HCT116 (cell line): ENCODE measurements around the gene ARRDC5. TPM values are rescaled to one million over a fixed set of nuclear protein-coding genes. Genes with fewer than 3 reads are reported as not detected.
"Not testable (repeated sequence)": the region's sequence is repeated elsewhere in the genome, so short reads cannot be mapped to it uniquely, and the experiment has no call there.

Source experiments
- ATAC-seq: fragments of 200-7000 bp; cut with Tn5 transposase; 2 replicates; pipeline ENCODE4 v1.9.1; 2020; ENCODE audit warnings: mild to moderate bottlenecking, moderate library complexity
- BruUV-seq: library from RNA; stranded (reverse); fragments of 400-500 nt; replicated peaks from 2 replicates; lab custom pipeline; 2021; lab: Mats Ljungman, UMichigan
- CTCF ChIA-PET: fragments of 300-600 bp; sonication (Branson Sonifier 250); formaldehyde crosslinking; loops from one replicate; lab custom pipeline; 2021; ENCODE audit warnings: antibody characterized with exemption; lab: Charles Lee
- POLR2A ChIA-PET: fragments of 300-600, 350-600 bp; sonication (Branson Sonifier 250); formaldehyde crosslinking; loops from one replicate; lab custom pipeline; 2021; ENCODE audit warnings: antibody characterized with exemption; lab: Charles Lee
- RAD21 ChIA-PET, 2 experiments: fragments of 300-600 bp; sonication (Branson Sonifier 250); formaldehyde crosslinking; loops; one replicate each; lab custom pipeline; 2023; ENCODE audit warnings: low total read pairs in 2 of 2; ENCODE audit not compliant: uncharacterized antibody in 2 of 2, unreplicated experiment in 2 of 2, low non-redundant PET in 1 of 2; lab: Charles Lee
- DNase-seq: peaks from one replicate; pipeline ENCODE4 v3.0.0-alpha.2; 2010; ENCODE audit warnings: low read depth, low spot score
- H2AFZ ChIP-seq: fragments of 200-600 bp; shearing (Covaris generic), sonication (generic); 2 replicates; pipeline ENCODE4 v1.6.1; 2017; ENCODE audit warnings: low read depth, mixed run types, mixed read lengths, antibody characterized with exemption, low read length; ENCODE audit not compliant: poor library complexity, severe bottlenecking
- H3K27ac ChIP-seq: 2 replicates; pipeline ENCODE4 v1.5.1; 2012; ENCODE audit warnings: low read depth, low read length
- H3K27me3 ChIP-seq: fragments of 200-600 bp; sonication (generic); 2 replicates; pipeline ENCODE4 v1.6.1; 2016; ENCODE audit warnings: mixed run types, low read length, mixed read lengths; ENCODE audit not compliant: insufficient read depth
- H3K36me3 ChIP-seq, 2 experiments: fragments of 200-500 bp in 1 of 2; fragments of 200-600 bp in 1 of 2; sonication (Bioruptor generic) in 1 of 2; sonication (generic) in 1 of 2; 2 replicates each; pipeline versions ENCODE4 v1.5.1 to v1.6.1; 2014 to 2016; ENCODE audit warnings: low read length in 2 of 2, inconsistent platforms in 1 of 2, mixed read lengths in 1 of 2, mixed run types in 1 of 2; ENCODE audit not compliant: insufficient read depth in 2 of 2, control insufficient read depth in 1 of 2
- H3K4me1 ChIP-seq, 2 experiments: fragments of 200-600 bp in 1 of 2; sonication (generic) in 1 of 2; 2 replicates each; pipeline versions ENCODE4 v1.5.1 to v1.6.1; 2012 to 2017; ENCODE audit warnings: low read length in 2 of 2, inconsistent platforms in 1 of 2, mild to moderate bottlenecking in 1 of 2, mixed read lengths in 1 of 2, mixed run types in 1 of 2, moderate library complexity in 1 of 2; ENCODE audit not compliant: insufficient read depth in 2 of 2, control insufficient read depth in 1 of 2
- H3K4me2 ChIP-seq: fragments of 200-600 bp; sonication (generic); 2 replicates; pipeline ENCODE4 v1.6.1; 2017; ENCODE audit warnings: mixed run types, low read length, mixed read lengths
- H3K4me3 ChIP-seq, 2 experiments: fragments of 200-600 bp in 1 of 2; sonication (generic) in 1 of 2; replicated peaks in 1 of 2; 2 replicates each; pipeline ENCODE4 v1.5.1; 2011 to 2016; ENCODE audit warnings: low read length in 2 of 2, control low read depth in 1 of 2, low read depth in 1 of 2, mild to moderate bottlenecking in 1 of 2, mixed read lengths in 1 of 2, mixed run types in 1 of 2
- H3K79me2 ChIP-seq: fragments of 200-600 bp; sonication (generic); 2 replicates; pipeline ENCODE4 v1.6.1; 2017; ENCODE audit warnings: mild to moderate bottlenecking, mixed run types, low read length, moderate library complexity, mixed read lengths; ENCODE audit not compliant: insufficient read depth
- H3K9ac ChIP-seq: fragments of 200-600 bp; sonication (generic); 2 replicates; pipeline ENCODE4 v1.6.1; 2016; ENCODE audit warnings: low read length, mixed read lengths
- H3K9me2 ChIP-seq: fragments of 200-600 bp; sonication (generic), shearing (Covaris generic); 2 replicates; pipeline ENCODE4 v1.6.1; 2017; ENCODE audit warnings: mixed run types, mild to moderate bottlenecking, moderate library complexity; ENCODE audit not compliant: insufficient read depth
- H3K9me3 ChIP-seq, 2 experiments: fragments of 200-500 bp in 1 of 2; fragments of 200-600 bp in 1 of 2; sonication (Bioruptor generic) in 1 of 2; sonication (generic) in 1 of 2; 2 replicates each; pipeline ENCODE4 v1.6.1; 2014 to 2017; ENCODE audit warnings: low read length in 2 of 2, mixed read lengths in 2 of 2, inconsistent platforms in 1 of 2, low read depth in 1 of 2, mild to moderate bottlenecking in 1 of 2, mixed run types in 1 of 2, moderate library complexity in 1 of 2; ENCODE audit not compliant: control insufficient read depth in 1 of 2, insufficient read depth in 1 of 2
- H4K20me1 ChIP-seq: fragments of 200-600 bp; sonication (generic), shearing (Covaris generic); 2 replicates; pipeline ENCODE4 v1.6.1; 2017; ENCODE audit warnings: mixed run types, mild to moderate bottlenecking, moderate library complexity; ENCODE audit not compliant: insufficient read depth
- ATF3 ChIP-seq: IDR thresholded peaks from 2 replicates; pipeline ENCODE4 v1.6.1; 2012
- CEBPB ChIP-seq: IDR thresholded peaks from 2 replicates; pipeline ENCODE4 v1.6.1; 2012; ENCODE audit warnings: low read depth
- EZH2 ChIP-seq: fragments of 200-600 bp; sonication (generic); IDR thresholded peaks from 2 replicates; pipeline ENCODE4 v1.6.1; 2017; ENCODE audit warnings: antibody characterized with exemption, mixed run types
- JUND ChIP-seq: IDR thresholded peaks from 2 replicates; pipeline ENCODE4 v1.6.1; 2012
- POLR2AphosphoS5 ChIP-seq: IDR thresholded peaks from 2 replicates; pipeline ENCODE4 v1.6.1; 2011; ENCODE audit warnings: mild to moderate bottlenecking, low read depth, low read length, moderate library complexity
- SIN3A ChIP-seq: IDR thresholded peaks from 2 replicates; pipeline ENCODE4 v1.6.1; 2012; ENCODE audit warnings: low read depth
- TCF7L2 ChIP-seq: IDR thresholded peaks from 2 replicates; pipeline ENCODE4 v1.7.0; 2011; ENCODE audit warnings: borderline replicate concordance, inconsistent platforms; ENCODE audit not compliant: insufficient read depth, insufficient read length; ENCODE audit errors: extremely low read depth
- ZFX ChIP-seq: fragments of 450-650 bp; IDR thresholded peaks from 2 replicates; pipeline ENCODE4 v1.6.1; 2017
- ZNF274 ChIP-seq: fragments of 200-500 bp; sonication (Bioruptor generic); IDR thresholded peaks from 2 replicates; pipeline ENCODE4 v1.6.1; 2014; ENCODE audit warnings: mild to moderate bottlenecking, low read depth, low read length, inconsistent platforms
- intact Hi-C: fragments of 100-400 bp; cut with micrococcal nuclease; formaldehyde crosslinking; loops from 2 replicates; pipeline ENCODE4 v1.10.0; 2022
- total RNA-seq: library from RNA; stranded (reverse); gene quantifications from one replicate; pipeline ENCODE4 v1.2.1, GENCODE V29; 2021; ENCODE audit not compliant: unreplicated experiment
- TF ChIP-seq, protein P1 (sequence below), 3 experiments: fragments of 200-600 bp in 1 of 3; sonication (generic) in 1 of 3; IDR thresholded peaks in 2 of 3; conservative IDR thresholded peaks in 1 of 3; 2 replicates each; pipeline ENCODE4 v1.5.1; 2012 to 2017; ENCODE audit warnings: low read depth in 2 of 3, low read length in 2 of 3, antibody characterized with exemption in 1 of 3, borderline replicate concordance in 1 of 3, control low read depth in 1 of 3, mild to moderate bottlenecking in 1 of 3, mixed read lengths in 1 of 3, mixed run types in 1 of 3, moderate library complexity in 1 of 3; ENCODE audit not compliant: insufficient read depth in 1 of 3
- TF ChIP-seq, protein P2 (sequence below): IDR thresholded peaks from 2 replicates; pipeline ENCODE4 v1.6.1; 2011; ENCODE audit warnings: mild to moderate bottlenecking, low read length, moderate library complexity; ENCODE audit not compliant: insufficient replicate concordance; ENCODE audit errors: extremely low read depth

ARRDC5 gene
- total RNA-seq, 1 experiment from 2014 or later, result not detected

GRCh38 chr19:4845975-4846374 is 56.7 kb downstream of the ARRDC5 start:
- H3K79me2 ChIP-seq, H3K9me3 ChIP-seq, H3K4me2 ChIP-seq, BruUV-seq, H2AFZ ChIP-seq, H3K9me2 ChIP-seq, DNase-seq, POLR2A ChIA-PET, ATAC-seq, intact Hi-C loops, H3K4me3 ChIP-seq, H3K27me3 ChIP-seq, RAD21 ChIA-PET, H3K27ac ChIP-seq, CTCF ChIA-PET, H3K4me1 ChIP-seq, H3K9ac ChIP-seq, H4K20me1 ChIP-seq: not testable (repeated sequence)
- H3K36me3 ChIP-seq, result peaks cover 41 to 56% of the 10 kb centered on the region in 2 experiments; a peak in 3 of 4 replicates

- no peak overlapping the region for H3K4me3 ChIP-seq
- CTCF ChIA-PET, result no interaction called here
- 0 out of 2 replicates have a peak, but pooled peaks cover 3% of the 10 kb centered on the region for H3K79me2 ChIP-seq
- POLR2A ChIA-PET, result no interaction called here
- H3K9me2 ChIP-seq, result no peaks in the 10 kb centered on the region
- no peak for ATAC-seq
- peaks cover 45 to 59% of the 10 kb centered on the region in 2 experiments; a peak in 3 of 4 replicates for H3K36me3 ChIP-seq
- no peaks in the 10 kb centered on the region for H3K9me3 ChIP-seq
- TF ChIP-seq ZNF274 (no peak), JUND (no peak), EZH2 (no peak), TCF7L2 (no peak), CEBPB (no peak), ZFX (no peak), POLR2AphosphoS5 (no peak), ATF3 (no peak), SIN3A (no peak)
- TF ChIP-seq, protein P1, sequence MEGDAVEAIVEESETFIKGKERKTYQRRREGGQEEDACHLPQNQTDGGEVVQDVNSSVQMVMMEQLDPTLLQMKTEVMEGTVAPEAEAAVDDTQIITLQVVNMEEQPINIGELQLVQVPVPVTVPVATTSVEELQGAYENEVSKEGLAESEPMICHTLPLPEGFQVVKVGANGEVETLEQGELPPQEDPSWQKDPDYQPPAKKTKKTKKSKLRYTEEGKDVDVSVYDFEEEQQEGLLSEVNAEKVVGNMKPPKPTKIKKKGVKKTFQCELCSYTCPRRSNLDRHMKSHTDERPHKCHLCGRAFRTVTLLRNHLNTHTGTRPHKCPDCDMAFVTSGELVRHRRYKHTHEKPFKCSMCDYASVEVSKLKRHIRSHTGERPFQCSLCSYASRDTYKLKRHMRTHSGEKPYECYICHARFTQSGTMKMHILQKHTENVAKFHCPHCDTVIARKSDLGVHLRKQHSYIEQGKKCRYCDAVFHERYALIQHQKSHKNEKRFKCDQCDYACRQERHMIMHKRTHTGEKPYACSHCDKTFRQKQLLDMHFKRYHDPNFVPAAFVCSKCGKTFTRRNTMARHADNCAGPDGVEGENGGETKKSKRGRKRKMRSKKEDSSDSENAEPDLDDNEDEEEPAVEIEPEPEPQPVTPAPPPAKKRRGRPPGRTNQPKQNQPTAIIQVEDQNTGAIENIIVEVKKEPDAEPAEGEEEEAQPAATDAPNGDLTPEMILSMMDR (IDR thresholded peaks at IDR 0.05 in 2 of 3, conservative IDR thresholded peaks at IDR 0.05 in 1 of 3; ENCODE audit: borderline replicate concordance in 1 of 3, insufficient read depth in 1 of 3, low read depth in 2 of 3, low read length in 2 of 3), result no peak
- TF ChIP-seq, protein P2, sequence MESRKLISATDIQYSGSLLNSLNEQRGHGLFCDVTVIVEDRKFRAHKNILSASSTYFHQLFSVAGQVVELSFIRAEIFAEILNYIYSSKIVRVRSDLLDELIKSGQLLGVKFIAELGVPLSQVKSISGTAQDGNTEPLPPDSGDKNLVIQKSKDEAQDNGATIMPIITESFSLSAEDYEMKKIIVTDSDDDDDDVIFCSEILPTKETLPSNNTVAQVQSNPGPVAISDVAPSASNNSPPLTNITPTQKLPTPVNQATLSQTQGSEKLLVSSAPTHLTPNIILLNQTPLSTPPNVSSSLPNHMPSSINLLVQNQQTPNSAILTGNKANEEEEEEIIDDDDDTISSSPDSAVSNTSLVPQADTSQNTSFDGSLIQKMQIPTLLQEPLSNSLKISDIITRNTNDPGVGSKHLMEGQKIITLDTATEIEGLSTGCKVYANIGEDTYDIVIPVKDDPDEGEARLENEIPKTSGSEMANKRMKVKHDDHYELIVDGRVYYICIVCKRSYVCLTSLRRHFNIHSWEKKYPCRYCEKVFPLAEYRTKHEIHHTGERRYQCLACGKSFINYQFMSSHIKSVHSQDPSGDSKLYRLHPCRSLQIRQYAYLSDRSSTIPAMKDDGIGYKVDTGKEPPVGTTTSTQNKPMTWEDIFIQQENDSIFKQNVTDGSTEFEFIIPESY, result no peak
- TF ChIP-seq, all 23 proteins: peak for 0
- no peak overlapping the region for H3K9ac ChIP-seq
- intact Hi-C loops, result no loop called here
- H3K4me1 ChIP-seq, result peaks cover 0 to 4% of the 10 kb centered on the region in 2 experiments; a peak in 1 of 4 replicates
- no peak overlapping the region for H3K27ac ChIP-seq
- H3K4me2 ChIP-seq, result no peak overlapping the region
- no peak for DNase-seq
- no peaks in the 10 kb centered on the region for H3K27me3 ChIP-seq
- H2AFZ ChIP-seq, result no peak overlapping the region
- no TSS peak for BruUV-seq
- no peaks in the 10 kb centered on the region for H4K20me1 ChIP-seq
- RAD21 ChIA-PET, result no interaction called here
These were observed 58.1 kb downstream of the ARRDC5 start for GRCh38 chr19:4844348-4845179.
